H1 (cell line): Measurements from ENCODE around the gene CCDC92B. TPM values are rescaled to one million over a fixed set of nuclear protein-coding genes. Genes with fewer than 3 reads are reported as not detected.

ENCODE experiments used
- BRCA1 ChIP-seq: IDR thresholded peaks from 2 replicates; pipeline ENCODE4 v1.6.1; 2012; ENCODE audit warnings: low read depth, low read length, improper control_type of control experiment
- CBX5 ChIP-seq: fragments of 300-800, 300-1000 bp; sonication (generic); IDR thresholded peaks from 2 replicates; pipeline ENCODE4 v1.7.1; 2016; ENCODE audit warnings: antibody characterized with exemption, low read length, low read depth
- FOSL1 ChIP-seq: IDR thresholded peaks from 2 replicates; pipeline ENCODE4 v1.6.1; 2011; ENCODE audit warnings: mild to moderate bottlenecking, low read depth, low read length, moderate library complexity; ENCODE audit not compliant: insufficient read depth
- GABPA ChIP-seq: IDR thresholded peaks from 2 replicates; pipeline ENCODE4 v1.6.1; 2011; ENCODE audit warnings: mild to moderate bottlenecking, low read length, moderate library complexity, borderline replicate concordance; ENCODE audit not compliant: insufficient read depth
- HDAC2 ChIP-seq, 2 experiments: fragments of 300-600 bp in 1 of 2; sonication (generic) in 1 of 2; IDR thresholded peaks; 2 replicates each; pipeline ENCODE4 v1.6.1; 2011 to 2012; ENCODE audit warnings: low read depth in 2 of 2, low read length in 2 of 2, mild to moderate bottlenecking in 2 of 2, moderate library complexity in 2 of 2, borderline replicate concordance in 1 of 2, inconsistent platforms in 1 of 2
- KDM4A ChIP-seq: IDR thresholded peaks from one replicate; pipeline ENCODE4 v1.7.1; 2012; ENCODE audit warnings: low read depth, mild to moderate bottlenecking, moderate library complexity, low read length, inconsistent platforms; ENCODE audit not compliant: severe bottlenecking
- polyA plus RNA-seq, 7 experiments: library from polyadenylated mRNA; depleted of rRNA in 3 of 7; stranded (reverse) in 5 of 7; unstranded in 2 of 7; fragments of >200 nt in 5 of 7; fragments of 200-250 nt in 2 of 7; gene quantifications; 1 replicate in 5 of 7; 2 replicates in 1 of 7; 4 replicates in 1 of 7; pipeline versions ENCODE4 v1.2.1 to v1.2.3, GENCODE V29; 2011 to 2013; ENCODE audit warnings: missing spikeins in 2 of 7, mixed read lengths in 2 of 7
- total RNA-seq: library from RNA; stranded (reverse); fragmentation: NEBNext Ultra II Directional; extraction: Animal tissue kit (Norgen Biotek cat#: 25700); gene quantifications from 2 replicates; pipeline ENCODE4 v1.2.1, GENCODE V29; 2021
- TF ChIP-seq, protein P1 (sequence below): IDR thresholded peaks from 2 replicates; pipeline ENCODE4 v1.6.1; 2012; ENCODE audit warnings: inconsistent platforms

Gene CCDC92B
- total and polyA plus RNA-seq, 2 of the 8 experiments (the other 6 are each of a cell fraction or from before 2014, with no cell fraction given), result 5.5 to 12.1 TPM

DNA sequence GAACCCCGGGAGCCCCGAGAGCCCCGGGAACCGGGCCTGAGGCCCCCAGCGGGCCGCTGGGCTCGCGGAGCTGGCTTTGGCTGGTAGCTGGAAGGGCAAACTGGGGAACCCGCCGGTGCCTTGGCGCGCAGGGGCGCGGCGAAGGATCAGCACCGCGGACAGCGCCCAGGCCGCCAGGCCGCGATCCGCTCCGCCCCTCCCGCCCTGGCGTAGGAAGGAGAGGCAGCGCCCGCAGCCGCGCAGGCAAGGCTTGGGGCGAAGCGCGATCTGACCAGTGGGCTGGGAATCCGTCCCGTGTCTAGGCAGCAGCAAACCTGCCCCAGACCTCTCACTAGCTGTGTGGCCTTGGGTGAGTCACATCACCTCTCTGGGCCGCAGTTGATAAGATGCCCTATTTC, 331 bp upstream of the CCDC92B start (continued):
- TF ChIP-seq FOSL1 (no peak), CBX5 (no peak), BRCA1 (no peak), KDM4A (peak; percentile 3), GABPA (peak; percentile 69; the same call in 1 of the 2 replicates), HDAC2 (IDR thresholded peaks at IDR 0.05; ENCODE audit: borderline replicate concordance in 1 of 2, low read depth in 2 of 2, low read length in 2 of 2) (peak in 1 of 2 experiments; percentile 83; a peak in 1 of 4 replicates)
- TF ChIP-seq, protein P1, sequence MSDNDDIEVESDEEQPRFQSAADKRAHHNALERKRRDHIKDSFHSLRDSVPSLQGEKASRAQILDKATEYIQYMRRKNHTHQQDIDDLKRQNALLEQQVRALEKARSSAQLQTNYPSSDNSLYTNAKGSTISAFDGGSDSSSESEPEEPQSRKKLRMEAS, result peak; percentile 72; the same call in 1 of the 2 replicates
- TF ChIP-seq, all 59 proteins: peak for 13
